ENCODE measurements around the gene CERS5. TPM values are rescaled to one million over a fixed set of nuclear protein-coding genes. Genes with fewer than 3 reads are reported as not detected.
A peak's percentile ranks its signal among the peaks of the same experiment; 100 is the strongest.

Gene CERS5
- total RNA-seq, 1 donor from 2014 or later, result 48.0 TPM

GRCh38 chr12:50166799-50167048, 445 bp downstream of the CERS5 start:
- peak overlapping the region; percentile 93 for H3K4me2 ChIP-seq
- H3K9ac ChIP-seq, result peak overlapping the region; percentile 73
- Mint-ChIP-seq H3K27ac (peak overlapping the region; percentile 94), H3K4me3 (peak overlapping the region; percentile 94), H3K4me1 (peaks cover 31% of the 10 kb centered on the region), H3K36me3 (peaks cover 14% of the 10 kb centered on the region), H3K9me3 (peaks cover 7% of the 10 kb centered on the region), H3K27me3 (ENCODE audit: insufficient read depth, low read depth) (peaks cover 7% of the 10 kb centered on the region)
- H3F3A ChIP-seq (ENCODE audit: low read depth), result peaks cover 20% of the 10 kb centered on the region
- H2AFZ ChIP-seq (replicated peaks), result no peak overlapping the region
- H3K27me3 ChIP-seq, result no peaks in the 10 kb centered on the region
- no peaks in the 10 kb centered on the region for H3K36me3 ChIP-seq
- peak overlapping the region; percentile 83 for H3K4me3 ChIP-seq
- TF ChIP-seq EZH2phosphoT487 (IDR thresholded peaks at IDR 0.05), result no peak
- H4K20me1 ChIP-seq (ENCODE audit: low read depth), result no peaks in the 10 kb centered on the region
- peak overlapping the region; percentile 96 for H3K27ac ChIP-seq
- no peaks in the 10 kb centered on the region for H3K9me3 ChIP-seq (ENCODE audit: low read depth)
- peaks cover 17% of the 10 kb centered on the region for H3K4me1 ChIP-seq
- no peak for DNase-seq (ENCODE audit: low spot score)
- H3K79me2 ChIP-seq (ENCODE audit: low read depth), result peaks cover 52% of the 10 kb centered on the region

DNA sequence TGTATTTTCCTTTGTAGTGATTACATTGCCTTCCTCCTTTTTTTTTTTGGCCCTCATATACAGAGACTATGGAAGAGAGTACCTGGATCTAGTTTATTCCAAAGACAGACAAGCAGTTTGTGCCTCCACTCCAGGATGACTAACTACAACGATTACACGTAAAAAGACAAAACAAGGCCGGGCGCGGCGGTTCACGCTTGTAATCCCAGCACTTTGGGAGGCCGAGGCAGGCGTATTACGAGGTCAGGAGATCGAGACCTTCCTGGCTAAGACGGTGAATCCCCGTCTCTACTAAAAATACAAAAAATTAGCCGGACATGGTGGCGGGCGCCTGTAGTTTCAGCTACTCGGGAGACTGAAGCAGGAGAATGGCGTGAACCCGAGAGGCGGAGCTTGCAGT, 2.2 kb downstream of the CERS5 start:
- no peak overlapping the region for H3K4me3 ChIP-seq
- no peaks in the 10 kb centered on the region for H3K9me3 ChIP-seq (ENCODE audit: low read depth)
- peaks cover 12% of the 10 kb centered on the region for H4K20me1 ChIP-seq (ENCODE audit: low read depth)
- H2AFZ ChIP-seq (replicated peaks), result no peak overlapping the region
- no peaks in the 10 kb centered on the region for H3K27me3 ChIP-seq
- H3K4me3 Mint-ChIP-seq, result peak overlapping the region; percentile 94
- H3K9ac ChIP-seq, result no peak overlapping the region
- peaks cover 69% of the 10 kb centered on the region for H3K79me2 ChIP-seq (ENCODE audit: low read depth)
- TF ChIP-seq EZH2 (IDR thresholded peaks at IDR 0.05), result no peak
- no peak for TF ChIP-seq EZH2phosphoT487 (IDR thresholded peaks at IDR 0.05)
- TF ChIP-seq, protein P1, sequence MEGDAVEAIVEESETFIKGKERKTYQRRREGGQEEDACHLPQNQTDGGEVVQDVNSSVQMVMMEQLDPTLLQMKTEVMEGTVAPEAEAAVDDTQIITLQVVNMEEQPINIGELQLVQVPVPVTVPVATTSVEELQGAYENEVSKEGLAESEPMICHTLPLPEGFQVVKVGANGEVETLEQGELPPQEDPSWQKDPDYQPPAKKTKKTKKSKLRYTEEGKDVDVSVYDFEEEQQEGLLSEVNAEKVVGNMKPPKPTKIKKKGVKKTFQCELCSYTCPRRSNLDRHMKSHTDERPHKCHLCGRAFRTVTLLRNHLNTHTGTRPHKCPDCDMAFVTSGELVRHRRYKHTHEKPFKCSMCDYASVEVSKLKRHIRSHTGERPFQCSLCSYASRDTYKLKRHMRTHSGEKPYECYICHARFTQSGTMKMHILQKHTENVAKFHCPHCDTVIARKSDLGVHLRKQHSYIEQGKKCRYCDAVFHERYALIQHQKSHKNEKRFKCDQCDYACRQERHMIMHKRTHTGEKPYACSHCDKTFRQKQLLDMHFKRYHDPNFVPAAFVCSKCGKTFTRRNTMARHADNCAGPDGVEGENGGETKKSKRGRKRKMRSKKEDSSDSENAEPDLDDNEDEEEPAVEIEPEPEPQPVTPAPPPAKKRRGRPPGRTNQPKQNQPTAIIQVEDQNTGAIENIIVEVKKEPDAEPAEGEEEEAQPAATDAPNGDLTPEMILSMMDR (IDR thresholded peaks at IDR 0.05), result no peak
- no peaks in the 10 kb centered on the region for H3K36me3 ChIP-seq
- H3K36me3 Mint-ChIP-seq, result peaks cover 11% of the 10 kb centered on the region
- peak overlapping the region; percentile 31 for H3K27ac Mint-ChIP-seq
- H3K27me3 Mint-ChIP-seq (ENCODE audit: insufficient read depth, low read depth), result peaks cover 5% of the 10 kb centered on the region
- peaks cover under 1% of the 10 kb centered on the region for H3K9me3 Mint-ChIP-seq
- no peak overlapping the region for H3K27ac ChIP-seq
- H3K4me1 Mint-ChIP-seq, result peaks cover 34% of the 10 kb centered on the region
- DNase-seq (ENCODE audit: low spot score), result no peak
- H3K4me2 ChIP-seq, result no peak overlapping the region
- H3K4me1 ChIP-seq, result peaks cover 17% of the 10 kb centered on the region
- peaks cover 20% of the 10 kb centered on the region for H3F3A ChIP-seq (ENCODE audit: low read depth)

DNA sequence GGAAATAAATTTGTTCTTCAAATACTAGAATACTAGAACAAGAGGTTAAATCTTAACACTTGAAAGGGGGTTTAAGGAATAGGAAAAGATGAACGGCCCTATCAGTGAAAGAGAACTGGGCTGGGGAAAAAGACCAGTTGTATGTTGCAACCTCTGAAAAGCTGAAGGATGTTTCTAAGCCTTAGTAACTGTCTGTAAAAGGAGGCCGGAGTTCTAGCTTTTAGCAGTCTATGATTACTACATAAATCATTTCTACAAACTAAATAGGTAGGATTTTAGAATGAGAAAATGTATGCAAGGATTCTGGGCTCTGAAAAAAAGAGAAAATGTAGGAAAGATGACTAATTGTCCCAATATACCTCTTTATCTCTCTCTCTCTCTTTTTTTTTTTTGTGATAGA, 4.9 kb downstream of the CERS5 start:
- H3K27me3 ChIP-seq, result no peaks in the 10 kb centered on the region
- no peak overlapping the region for H3K4me3 ChIP-seq
- Mint-ChIP-seq H3K9me3 (peaks cover 4% of the 10 kb centered on the region), H3K4me1 (peaks cover 25% of the 10 kb centered on the region), H3K36me3 (peaks cover 23% of the 10 kb centered on the region), H3K4me3 (no peak overlapping the region), H3K27me3 (ENCODE audit: insufficient read depth, low read depth) (no peaks in the 10 kb centered on the region), H3K27ac (no peak overlapping the region)
- no peaks in the 10 kb centered on the region for H3K36me3 ChIP-seq
- peaks cover 96% of the 10 kb centered on the region for H3K79me2 ChIP-seq (ENCODE audit: low read depth)
- DNase-seq (ENCODE audit: low spot score), result no peak
- peaks cover 9% of the 10 kb centered on the region for H3F3A ChIP-seq (ENCODE audit: low read depth)
- no peak overlapping the region for H3K27ac ChIP-seq
- H3K9ac ChIP-seq, result no peak overlapping the region
- no peaks in the 10 kb centered on the region for H3K9me3 ChIP-seq (ENCODE audit: low read depth)
- peaks cover 12% of the 10 kb centered on the region for H4K20me1 ChIP-seq (ENCODE audit: low read depth)
- H3K4me1 ChIP-seq, result peaks cover 11% of the 10 kb centered on the region
- H3K4me2 ChIP-seq, result no peak overlapping the region
- TF ChIP-seq, protein P1 (IDR thresholded peaks at IDR 0.05), result no peak
- TF ChIP-seq EZH2phosphoT487 (IDR thresholded peaks at IDR 0.05) (no peak), EZH2 (IDR thresholded peaks at IDR 0.05) (no peak)
- no peak overlapping the region for H2AFZ ChIP-seq (replicated peaks)

DNA sequence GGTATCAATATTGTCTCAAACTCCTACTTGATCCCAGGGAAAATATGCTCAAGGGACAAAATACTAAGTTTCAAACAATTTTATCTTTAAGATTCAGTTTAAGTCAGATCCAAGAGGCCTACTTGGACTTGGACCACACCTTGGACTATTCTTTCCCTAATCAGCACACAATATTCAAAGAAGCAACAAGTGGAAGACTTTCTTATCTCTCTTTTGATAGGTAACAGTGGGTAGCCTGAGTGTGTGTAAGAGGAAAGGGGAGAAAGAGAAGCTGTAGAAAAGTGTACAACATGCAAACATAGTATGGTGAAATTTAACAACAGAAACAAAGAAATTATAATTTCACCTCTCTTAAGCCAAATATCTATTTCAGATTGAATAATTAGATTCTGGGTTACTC, 6.5 kb downstream of the CERS5 start:
- H3K27me3 Mint-ChIP-seq (ENCODE audit: insufficient read depth, low read depth), result no peaks in the 10 kb centered on the region

More for the DNA sequence above, 6.5 kb downstream of the CERS5 start:
- Histone ChIP-seq H4K20me1 (ENCODE audit: low read depth) (peaks cover 12% of the 10 kb centered on the region), H3K36me3 (no peaks in the 10 kb centered on the region), H3K4me1 (peaks cover 7% of the 10 kb centered on the region), H3K4me2 (no peak overlapping the region), H2AFZ (replicated peaks) (no peak overlapping the region), H3F3A (ENCODE audit: low read depth) (no peaks in the 10 kb centered on the region), H3K79me2 (ENCODE audit: low read depth) (peaks cover 97% of the 10 kb centered on the region), H3K27ac (no peak overlapping the region), H3K4me3 (no peak overlapping the region), H3K9ac (no peak overlapping the region), H3K27me3 (no peaks in the 10 kb centered on the region), H3K9me3 (ENCODE audit: low read depth) (no peaks in the 10 kb centered on the region)
- peaks cover 24% of the 10 kb centered on the region for H3K36me3 Mint-ChIP-seq
- H3K27ac Mint-ChIP-seq, result no peak overlapping the region
- H3K4me3 Mint-ChIP-seq, result no peak overlapping the region
- H3K4me1 Mint-ChIP-seq, result peaks cover 16% of the 10 kb centered on the region
- DNase-seq (ENCODE audit: low spot score), result no peak
- TF ChIP-seq EZH2 (IDR thresholded peaks at IDR 0.05) (no peak), EZH2phosphoT487 (IDR thresholded peaks at IDR 0.05) (no peak)
- TF ChIP-seq, protein P1 (IDR thresholded peaks at IDR 0.05), result no peak
- H3K9me3 Mint-ChIP-seq, result peaks cover 6% of the 10 kb centered on the region
